Hematopoietic multipotent progenitor cell (in vitro differentiated cells): Measurements from ENCODE around the gene PTRH1. TPM values are rescaled to one million over a fixed set of nuclear protein-coding genes. Genes with fewer than 3 reads are reported as not detected.
"Not testable (repeated sequence)": the region's sequence is repeated elsewhere in the genome, so short reads cannot be mapped to it uniquely, and the experiment has no call there.

Experiments used
- DNase-seq, 3 donors: peaks; one replicate each; pipeline ENCODE4 v3.0.0-alpha.2; 2011 to 2015; ENCODE audit warnings: low read depth in 2 of 3, low spot score in 2 of 3
- total RNA-seq: library from RNA; depleted of rRNA; stranded (reverse); fragments of >200 nt; gene quantifications from one replicate; pipeline ENCODE4 v1.2.3, GENCODE V29; 2012

PTRH1 gene
- total RNA-seq = 20.7 TPM

- peak; percentile 89 to 97 (median 95) for DNase-seq
Observed at GRCh38 chr9:127715470-127716337, at the start of gene PTRH1, which contains the start of gene TTC16. TSS of gene PTRH1 (minus strand) at chr9:127715663. CDS start at chr9:127715639, 24 bp downstream. TSS of gene TTC16 (plus strand) at chr9:127716079. CDS start at chr9:127716146, 67 bp downstream.

GRCh38 chr9:127763918-127764384 is 48.5 kb upstream of the PTRH1 start:
- DNase-seq = peak in 1 of 3 donors; percentile 46

GRCh38 chr9:127762111-127762676 is 46.7 kb upstream of the PTRH1 start:
- DNase-seq = peak in 2 of 3 donors; percentile 36 to 60

GRCh38 chr9:127761491-127761956 is 46.1 kb upstream of the PTRH1 start:
- no peak for DNase-seq

GRCh38 chr9:127761061-127761460 is 45.6 kb upstream of the PTRH1 start:
- no peak for DNase-seq

GRCh38 chr9:127758843-127759242 is 43.4 kb upstream of the PTRH1 start:
- no peak for DNase-seq

- not testable (repeated sequence) for DNase-seq
Observed at GRCh38 chr9:127756776-127757175, 41.3 kb upstream of the PTRH1 start.

GRCh38 chr9:127756233-127756632 is 40.8 kb upstream of the PTRH1 start:
- no peak for DNase-seq

GRCh38 chr9:127755061-127756060 is 39.9 kb upstream of the PTRH1 start:
- no peak for DNase-seq

- no peak for DNase-seq
Observed at GRCh38 chr9:127754099-127755060, 38.9 kb upstream of the PTRH1 start.

GRCh38 chr9:127753622-127754021 is 38.2 kb upstream of the PTRH1 start:
- DNase-seq = no peak

- DNase-seq = no peak
Observed at GRCh38 chr9:127753148-127753547, 37.7 kb upstream of the PTRH1 start.

GRCh38 chr9:127751269-127752054 is 36.0 kb upstream of the PTRH1 start:
- DNase-seq = no peak

GRCh38 chr9:127749090-127749787 is 33.8 kb upstream of the PTRH1 start:
- DNase-seq = no peak

GRCh38 chr9:127746959-127747569 is 31.6 kb upstream of the PTRH1 start:
- no peak for DNase-seq

GRCh38 chr9:127744398-127745110 is 29.1 kb upstream of the PTRH1 start:
- DNase-seq = no peak
